Lung (tissue), 12 donors: Measurements from ENCODE around the gene CLCNKA. TPM values are rescaled to one million over a fixed set of nuclear protein-coding genes. Genes with fewer than 3 reads are reported as not detected.

ENCODE experiments used
- ATAC-seq: fragments of 200-7000 bp; cut with Tn5 transposase; one replicate; pipeline ENCODE4 v1.9.1; 2020; ENCODE audit warnings: moderate number of reproducible peaks; ENCODE audit not compliant: insufficient read depth, low FRiP score
- DNase-seq, 3 donors: peaks; one replicate each; pipeline ENCODE4 v3.0.0-alpha.2; 2013 to 2017
- H3K27ac ChIP-seq, 2 donors: one replicate each; pipeline ENCODE4 v1.5.1; 2013; ENCODE audit warnings: mild to moderate bottlenecking in 2 of 2, moderate library complexity in 2 of 2, control low read depth in 1 of 2, inconsistent platforms in 1 of 2, low read depth in 1 of 2, low read length in 1 of 2
- H3K27me3 ChIP-seq, 3 donors: one replicate each; pipeline ENCODE4 v1.5.1; 2013; ENCODE audit warnings: low read length in 2 of 3; ENCODE audit not compliant: control insufficient read depth in 3 of 3, insufficient read depth in 3 of 3
- H3K36me3 ChIP-seq, 4 donors: one replicate each; pipeline ENCODE4 v1.5.1; 2013; ENCODE audit warnings: low read length in 4 of 4, mild to moderate bottlenecking in 1 of 4, moderate library complexity in 1 of 4; ENCODE audit not compliant: control insufficient read depth in 4 of 4, insufficient read depth in 4 of 4
- H3K4me1 ChIP-seq, 5 donors: one replicate each; pipeline ENCODE4 v1.5.1; 2013; ENCODE audit warnings: low read length in 5 of 5, mild to moderate bottlenecking in 2 of 5, moderate library complexity in 1 of 5; ENCODE audit not compliant: control insufficient read depth in 5 of 5, insufficient read depth in 5 of 5
- H3K4me3 ChIP-seq: one replicate; pipeline ENCODE4 v1.5.1; 2013; ENCODE audit warnings: mild to moderate bottlenecking, control low read depth, moderate library complexity
- H3K9ac ChIP-seq, 2 donors: one replicate each; pipeline ENCODE4 v1.5.1; 2013; ENCODE audit warnings: low read length in 2 of 2, control low read depth in 1 of 2; ENCODE audit not compliant: insufficient read depth in 1 of 2
- H3K9me3 ChIP-seq, 4 donors: one replicate each; pipeline ENCODE4 v1.5.1; 2013; ENCODE audit warnings: low read length in 3 of 4, mild to moderate bottlenecking in 1 of 4, moderate library complexity in 1 of 4; ENCODE audit not compliant: control insufficient read depth in 4 of 4, insufficient read depth in 3 of 4
- WGBS, 2 donors: extraction: QIAGEN DNeasy Blood & Tissue Kit; methylation state at CpG; one replicate each; pipeline ENCODE4 v1.1.7; 2013; 5-methylcytosine and 5-hydroxymethylcytosine counted together
- polyA plus RNA-seq, 2 donors: library from polyadenylated mRNA; stranded (reverse); fragments of 200-250 nt; gene quantifications; one replicate each; pipeline ENCODE4 v1.2.1, GENCODE V29; 2013
- total RNA-seq, 2 donors: library from RNA; depleted of rRNA in 1 of 2; stranded (reverse); fragments of >200 nt in 1 of 2; gene quantifications; one replicate each; pipeline ENCODE4 v1.2.1, GENCODE V29; 2014 to 2021
- TF ChIP-seq, protein P1 (sequence below): IDR thresholded peaks from 2 replicates; pipeline ENCODE4 v1.5.1; 2012; ENCODE audit warnings: mild to moderate bottlenecking; ENCODE audit errors: control extremely low read depth, extremely low read depth
- donor health status: control.
- donor health status: control.
- donor health status: Bipolar disorder and iron deficiency.
- donor health status: healthy.
- donor health status: DM: yes; HTN: yes; CAD: no.

CLCNKA gene
- total and polyA plus RNA-seq, 4 donors, result 0.10 to 1.3 (median 0.17) TPM; not detected in 1

DNA sequence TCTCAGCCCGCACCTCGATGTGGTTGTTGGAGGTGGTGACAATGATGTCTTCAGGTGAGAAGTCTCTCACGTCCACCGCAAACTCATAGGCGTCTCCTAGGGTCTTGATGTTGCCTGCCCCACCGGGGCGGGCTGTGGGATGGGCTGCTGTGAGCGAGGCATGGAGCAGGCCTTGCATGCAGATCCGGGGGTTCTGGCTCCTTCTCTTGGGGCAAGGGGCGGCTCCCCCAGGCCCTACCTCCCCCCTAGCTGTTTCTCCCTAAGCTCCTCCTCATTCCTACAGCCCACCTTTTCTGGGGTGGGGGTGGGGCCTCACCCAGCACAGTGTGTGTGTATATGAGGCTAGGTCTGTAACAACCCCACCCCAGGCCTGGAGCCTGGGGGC, 4.8 kb upstream of the CLCNKA start:
- H3K4me1 ChIP-seq, result peaks cover 0 to 32% (median 10%) of the 10 kb centered on the region in 5 donors
- no peak overlapping the region for H3K9ac ChIP-seq
- H3K4me3 ChIP-seq, result no peak overlapping the region
- no peak for DNase-seq
- H3K27ac ChIP-seq, result peak overlapping the region; percentile 25 to 97
- TF ChIP-seq, protein P1, sequence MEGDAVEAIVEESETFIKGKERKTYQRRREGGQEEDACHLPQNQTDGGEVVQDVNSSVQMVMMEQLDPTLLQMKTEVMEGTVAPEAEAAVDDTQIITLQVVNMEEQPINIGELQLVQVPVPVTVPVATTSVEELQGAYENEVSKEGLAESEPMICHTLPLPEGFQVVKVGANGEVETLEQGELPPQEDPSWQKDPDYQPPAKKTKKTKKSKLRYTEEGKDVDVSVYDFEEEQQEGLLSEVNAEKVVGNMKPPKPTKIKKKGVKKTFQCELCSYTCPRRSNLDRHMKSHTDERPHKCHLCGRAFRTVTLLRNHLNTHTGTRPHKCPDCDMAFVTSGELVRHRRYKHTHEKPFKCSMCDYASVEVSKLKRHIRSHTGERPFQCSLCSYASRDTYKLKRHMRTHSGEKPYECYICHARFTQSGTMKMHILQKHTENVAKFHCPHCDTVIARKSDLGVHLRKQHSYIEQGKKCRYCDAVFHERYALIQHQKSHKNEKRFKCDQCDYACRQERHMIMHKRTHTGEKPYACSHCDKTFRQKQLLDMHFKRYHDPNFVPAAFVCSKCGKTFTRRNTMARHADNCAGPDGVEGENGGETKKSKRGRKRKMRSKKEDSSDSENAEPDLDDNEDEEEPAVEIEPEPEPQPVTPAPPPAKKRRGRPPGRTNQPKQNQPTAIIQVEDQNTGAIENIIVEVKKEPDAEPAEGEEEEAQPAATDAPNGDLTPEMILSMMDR, result no peak
- no peak for ATAC-seq
- H3K36me3 ChIP-seq, result no peaks in the 10 kb centered on the region
- no peaks in the 10 kb centered on the region for H3K27me3 ChIP-seq
- no peaks in the 10 kb centered on the region for H3K9me3 ChIP-seq
- whole genome bisulfite sequencing, 2 donors, result 90 to 92% methylated on average over 10 of the region's 10 CpGs

DNA sequence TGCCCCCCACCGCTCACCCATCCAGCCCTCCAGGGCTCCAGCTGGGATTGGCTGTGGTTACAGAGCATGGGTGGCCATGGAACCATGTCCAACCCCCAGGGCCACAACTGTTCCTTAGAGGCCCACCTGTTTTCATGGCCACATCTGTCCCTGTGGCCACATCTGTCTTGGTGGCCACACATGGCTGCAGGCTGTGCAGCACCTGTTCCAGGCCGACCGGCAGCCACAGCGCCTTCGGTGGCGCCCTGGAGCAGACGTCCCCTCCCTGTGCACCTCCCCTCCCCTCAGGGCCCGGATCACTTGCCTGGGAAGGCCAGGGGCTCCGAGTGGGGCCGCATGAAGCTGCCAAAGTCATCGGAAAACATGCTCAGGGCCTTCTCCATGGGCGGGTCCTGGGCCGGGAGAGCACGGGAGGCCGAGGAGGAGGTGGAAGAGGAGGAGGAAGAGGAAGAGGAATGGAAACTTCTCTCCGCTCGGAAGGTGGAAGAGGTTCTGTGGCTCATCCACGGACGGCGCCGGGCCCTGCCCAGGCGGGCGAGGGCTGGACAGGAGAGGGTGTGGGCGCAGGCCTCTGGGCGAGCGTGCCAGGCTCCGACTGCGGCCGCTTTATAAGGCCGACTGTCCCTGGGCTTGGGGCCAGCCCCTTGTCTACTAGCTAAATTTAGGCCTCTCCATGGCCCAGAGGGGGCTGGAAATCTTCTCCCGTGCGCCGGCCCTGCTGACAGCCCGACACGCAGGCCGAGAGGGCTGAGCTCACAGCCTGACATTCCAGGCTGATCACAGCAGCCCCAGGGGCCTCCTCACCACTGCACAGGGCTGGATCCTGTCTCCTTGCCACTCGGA, 4.2 kb upstream of the CLCNKA start, which contains the start of gene HSPB7:
TSS of gene HSPB7 (minus strand) at position 583 of the 843 bp plus-strand sequence. CDS start at position 503, 80 bp downstream.
- no peaks in the 10 kb centered on the region for H3K27me3 ChIP-seq

DNA sequence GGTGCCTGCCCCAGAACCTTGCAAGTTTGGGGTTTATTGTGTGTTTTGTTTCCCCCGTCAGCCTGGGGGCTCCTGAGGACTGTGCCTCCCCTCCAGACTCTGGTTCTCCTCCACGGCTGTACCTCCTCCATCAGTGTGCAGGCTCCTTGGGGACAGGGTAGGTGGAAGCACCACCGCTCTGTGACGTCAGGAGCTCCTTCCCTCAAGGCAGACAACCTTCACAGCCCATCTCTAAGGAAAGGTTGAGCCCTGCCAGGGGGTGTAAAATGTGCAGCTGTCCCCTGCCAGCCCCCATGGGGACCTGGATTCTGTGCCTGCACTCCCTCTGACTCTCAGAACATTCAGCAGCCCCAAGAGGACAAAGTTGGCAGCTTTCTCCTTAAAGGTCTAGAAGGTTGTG, 3.5 kb upstream of the CLCNKA start:
- WGBS, 2 donors, result 64 to 75% methylated on average over 4 of the region's 4 CpGs
- ATAC-seq (no peak), DNase-seq (no peak)
- Histone ChIP-seq H3K9ac (peak overlapping the region in 1 of 2 donors; percentile 83), H3K27ac (peak overlapping the region; percentile 25 to 97), H3K36me3 (no peaks in the 10 kb centered on the region), H3K9me3 (no peaks in the 10 kb centered on the region), H3K4me3 (no peak overlapping the region), H3K4me1 (peaks cover 0 to 32% (median 9%) of the 10 kb centered on the region in 5 donors), H3K27me3 (no peaks in the 10 kb centered on the region)
- TF ChIP-seq, protein P1, result no peak

More for the DNA sequence above, 4.2 kb upstream of the CLCNKA start, which contains the start of gene HSPB7:
- Histone ChIP-seq H3K9ac (peak within 1 kb of the TSS in 1 of 2 donors; percentile 83), H3K36me3 (no peaks in the 10 kb centered on the region), H3K4me3 (peak within 1 kb of the TSS; percentile 0), H3K27ac (peak within 1 kb of the TSS; percentile 25 to 97), H3K4me1 (peaks cover 0 to 32% (median 9%) of the 10 kb centered on the region in 5 donors), H3K9me3 (no peaks in the 10 kb centered on the region)
- TF ChIP-seq, protein P1, result no peak
- 43 to 73% methylated on average over 36 to 37 of the region's 37 CpGs for WGBS, 2 donors
- ATAC-seq, result peak; percentile 60
- peak; percentile 79 to 82 (median 79) for DNase-seq
